Neuron (in vitro differentiated cells): ENCODE measurements around the gene DOK7.

ENCODE experiments used
- H2AFZ ChIP-seq: one replicate; pipeline ENCODE4 v1.6.1; 2013; ENCODE audit warnings: low read depth, mild to moderate bottlenecking, inconsistent platforms, low read length, moderate library complexity
- H3K27me3 ChIP-seq: one replicate; pipeline ENCODE4 v1.6.1; 2013; ENCODE audit warnings: low read length; ENCODE audit not compliant: insufficient read depth
- H3K36me3 ChIP-seq: one replicate; pipeline ENCODE4 v1.6.1; 2013; ENCODE audit warnings: low read length; ENCODE audit not compliant: insufficient read depth
- H3K4me1 ChIP-seq: one replicate; pipeline ENCODE4 v1.6.1; 2013; ENCODE audit warnings: low read length; ENCODE audit not compliant: insufficient read depth
- H3K4me3 ChIP-seq: 2 replicates; pipeline ENCODE4 v1.5.1; 2013; ENCODE audit warnings: mild to moderate bottlenecking, low read length, moderate library complexity
- H3K9me3 ChIP-seq: one replicate; pipeline ENCODE4 v1.6.1; 2013; ENCODE audit warnings: low read length

DOK7 gene

DNA sequence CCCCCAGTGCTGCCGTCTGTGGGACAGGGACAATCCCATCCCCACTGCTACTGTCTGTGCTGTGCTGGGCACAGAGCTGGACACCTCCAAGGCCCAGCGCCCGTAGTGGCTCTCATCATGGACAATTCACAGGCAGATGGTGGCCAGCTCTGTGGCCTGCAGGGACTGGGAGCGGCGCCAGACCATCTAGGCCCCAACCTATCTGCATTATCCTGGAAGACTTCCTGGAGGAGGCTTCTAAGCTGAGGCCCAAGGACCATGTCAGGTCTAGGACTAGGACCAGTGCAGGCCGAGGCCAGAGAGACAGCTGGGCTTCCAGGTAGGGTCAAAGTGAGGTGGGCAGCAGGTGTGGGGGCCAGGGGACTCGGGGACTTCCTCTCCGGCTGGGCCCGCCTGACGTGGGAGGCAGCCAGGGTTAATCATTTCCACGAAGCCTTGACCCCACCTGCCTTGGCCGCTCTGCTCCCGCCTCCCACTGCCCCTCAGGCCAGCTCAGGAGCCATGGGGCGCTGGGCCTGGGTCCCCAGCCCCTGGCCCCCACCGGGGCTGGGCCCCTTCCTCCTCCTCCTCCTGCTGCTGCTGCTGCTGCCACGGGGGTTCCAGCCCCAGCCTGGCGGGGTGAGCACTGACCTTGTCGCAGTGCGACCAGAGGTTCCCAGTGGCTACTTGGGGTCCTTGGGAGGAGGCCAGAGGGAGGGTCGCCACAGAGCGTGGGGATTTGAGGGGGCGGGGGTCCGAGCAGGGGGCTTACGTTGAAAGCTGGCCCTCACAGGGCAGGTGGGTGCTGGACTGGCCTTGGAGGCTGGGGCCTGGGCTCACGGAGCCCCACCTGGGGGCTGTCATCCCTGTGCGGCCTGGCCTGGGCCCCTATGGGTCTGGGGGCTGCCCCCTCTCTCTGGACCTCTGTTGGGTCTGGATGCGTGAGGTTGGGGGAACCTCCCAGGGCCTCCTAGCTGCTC lies 21.3 kb upstream of the DOK7 start, which contains the start of gene HGFAC:
TSS of gene HGFAC (plus strand) at position 468 of the 959 bp plus-strand sequence. CDS start at position 502, 34 bp downstream.
- Histone ChIP-seq H3K36me3 (no peaks in the 10 kb centered on the region), H3K9me3 (no peaks in the 10 kb centered on the region), H3K4me1 (no peaks in the 10 kb centered on the region), H3K4me3 (no peak within 1 kb of the TSS), H2AFZ (no peak within 1 kb of the TSS), H3K27me3 (no peaks in the 10 kb centered on the region)

GRCh38 chr4:3442460-3442958 lies 20.6 kb upstream of the DOK7 start:
- H3K27me3 ChIP-seq, result no peaks in the 10 kb centered on the region
- no peaks in the 10 kb centered on the region for H3K9me3 ChIP-seq
- no peaks in the 10 kb centered on the region for H3K36me3 ChIP-seq

GRCh38 chr4:3442959-3443749 lies 20.0 kb upstream of the DOK7 start:
- Histone ChIP-seq H3K27me3 (no peaks in the 10 kb centered on the region), H2AFZ (no peak overlapping the region), H3K36me3 (no peaks in the 10 kb centered on the region), H3K4me3 (no peak overlapping the region), H3K4me1 (no peaks in the 10 kb centered on the region), H3K9me3 (no peaks in the 10 kb centered on the region)

More at GRCh38 chr4:3442460-3442958, 20.6 kb upstream of the DOK7 start:
- H3K4me1 ChIP-seq, result no peaks in the 10 kb centered on the region
- no peak overlapping the region for H2AFZ ChIP-seq
- no peak overlapping the region for H3K4me3 ChIP-seq

DNA sequence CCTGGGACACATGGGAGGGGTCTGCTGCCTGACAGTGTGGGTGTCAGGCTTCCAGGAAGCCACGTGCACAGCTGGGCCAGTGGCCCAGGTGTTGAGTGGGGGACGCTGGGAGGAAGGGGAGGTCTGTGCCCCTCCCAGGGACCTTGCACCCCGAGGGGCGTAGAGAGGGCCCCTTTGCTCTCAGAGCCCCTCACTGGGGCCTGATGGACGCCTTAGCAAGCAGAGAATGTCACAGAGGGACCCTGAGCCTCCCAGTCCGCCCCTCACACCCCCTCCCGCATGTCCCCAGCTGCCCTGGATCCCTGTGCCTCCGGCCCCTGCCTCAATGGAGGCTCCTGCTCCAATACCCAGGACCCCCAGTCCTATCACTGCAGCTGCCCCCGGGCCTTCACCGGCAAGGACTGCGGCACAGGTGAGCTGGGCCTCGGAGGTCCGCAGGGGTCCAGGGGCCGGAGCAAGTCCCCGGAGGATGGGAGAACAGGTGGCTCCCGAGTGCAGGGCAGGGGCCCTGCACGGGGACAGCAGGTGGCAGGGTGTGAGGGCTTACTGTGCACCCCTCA lies 19.3 kb upstream of the DOK7 start:
- H3K36me3 ChIP-seq, result no peaks in the 10 kb centered on the region
- no peaks in the 10 kb centered on the region for H3K9me3 ChIP-seq
- no peaks in the 10 kb centered on the region for H3K27me3 ChIP-seq
- H2AFZ ChIP-seq, result no peak overlapping the region
- H3K4me3 ChIP-seq, result no peak overlapping the region
- no peaks in the 10 kb centered on the region for H3K4me1 ChIP-seq

GRCh38 chr4:3444351-3445110 lies 18.6 kb upstream of the DOK7 start:
- Histone ChIP-seq H2AFZ (no peak overlapping the region), H3K4me1 (peaks cover 2% of the 10 kb centered on the region), H3K4me3 (no peak overlapping the region), H3K36me3 (no peaks in the 10 kb centered on the region), H3K9me3 (no peaks in the 10 kb centered on the region), H3K27me3 (no peaks in the 10 kb centered on the region)

GRCh38 chr4:3445111-3445820 lies 17.8 kb upstream of the DOK7 start:
- Histone ChIP-seq H3K36me3 (no peaks in the 10 kb centered on the region), H3K4me3 (no peak overlapping the region), H3K9me3 (no peaks in the 10 kb centered on the region)

GRCh38 chr4:3445829-3446545 lies 17.1 kb upstream of the DOK7 start:
- H3K4me1 ChIP-seq, result peaks cover 6% of the 10 kb centered on the region
- H3K9me3 ChIP-seq, result no peaks in the 10 kb centered on the region
- no peak overlapping the region for H3K4me3 ChIP-seq
- no peaks in the 10 kb centered on the region for H3K36me3 ChIP-seq
- H2AFZ ChIP-seq, result no peak overlapping the region
- H3K27me3 ChIP-seq, result no peaks in the 10 kb centered on the region

More at GRCh38 chr4:3445111-3445820, 17.8 kb upstream of the DOK7 start:
- H3K4me1 ChIP-seq, result peaks cover 6% of the 10 kb centered on the region
- no peak overlapping the region for H2AFZ ChIP-seq
- no peaks in the 10 kb centered on the region for H3K27me3 ChIP-seq

- Histone ChIP-seq H3K9me3 (no peaks in the 10 kb centered on the region), H3K4me3 (no peak overlapping the region), H3K27me3 (no peaks in the 10 kb centered on the region), H3K36me3 (no peaks in the 10 kb centered on the region), H2AFZ (no peak overlapping the region), H3K4me1 (peaks cover 6% of the 10 kb centered on the region)
These were observed 16.3 kb upstream of the DOK7 start for GRCh38 chr4:3446631-3447320.

DNA sequence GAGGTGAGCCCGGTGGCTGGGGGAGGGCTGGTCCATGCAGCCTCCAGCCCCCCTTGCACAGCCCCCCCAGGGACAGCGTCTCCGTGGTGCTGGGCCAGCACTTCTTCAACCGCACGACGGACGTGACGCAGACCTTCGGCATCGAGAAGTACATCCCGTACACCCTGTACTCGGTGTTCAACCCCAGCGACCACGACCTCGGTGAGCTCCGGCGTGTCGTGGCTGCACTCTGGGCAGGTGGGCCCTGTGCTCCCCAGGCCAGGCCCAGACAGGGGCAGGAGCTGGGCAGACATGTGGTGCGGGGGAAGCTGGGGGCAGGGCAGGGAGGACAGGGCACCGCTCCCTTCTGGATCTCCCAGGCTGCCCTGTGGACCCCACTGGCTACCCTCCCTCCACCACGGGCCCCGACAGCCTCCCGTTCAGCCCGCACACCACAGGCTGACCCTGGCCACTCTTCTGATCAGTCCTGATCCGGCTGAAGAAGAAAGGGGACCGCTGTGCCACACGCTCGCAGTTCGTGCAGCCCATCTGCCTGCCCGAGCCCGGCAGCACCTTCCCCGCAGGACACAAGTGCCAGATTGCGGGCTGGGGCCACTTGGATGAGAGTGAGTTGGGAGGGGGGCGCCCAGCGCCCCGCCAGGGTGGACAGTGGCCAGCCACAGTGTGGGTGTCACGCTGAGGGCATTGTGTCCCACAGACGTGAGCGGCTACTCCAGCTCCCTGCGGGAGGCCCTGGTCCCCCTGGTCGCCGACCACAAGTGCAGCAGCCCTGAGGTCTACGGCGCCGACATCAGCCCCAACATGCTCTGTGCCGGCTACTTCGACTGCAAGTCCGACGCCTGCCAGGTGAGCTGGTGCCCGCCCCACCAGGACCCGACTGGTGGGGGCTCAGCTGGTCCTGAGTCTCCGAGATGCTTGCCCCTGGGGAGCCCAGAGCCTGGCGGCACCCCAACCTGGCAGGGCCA lies 15.4 kb upstream of the DOK7 start:
- Histone ChIP-seq H3K27me3 (no peaks in the 10 kb centered on the region), H3K4me3 (no peak overlapping the region), H3K9me3 (no peaks in the 10 kb centered on the region), H3K4me1 (peaks cover 6% of the 10 kb centered on the region), H2AFZ (no peak overlapping the region), H3K36me3 (no peaks in the 10 kb centered on the region)

DNA sequence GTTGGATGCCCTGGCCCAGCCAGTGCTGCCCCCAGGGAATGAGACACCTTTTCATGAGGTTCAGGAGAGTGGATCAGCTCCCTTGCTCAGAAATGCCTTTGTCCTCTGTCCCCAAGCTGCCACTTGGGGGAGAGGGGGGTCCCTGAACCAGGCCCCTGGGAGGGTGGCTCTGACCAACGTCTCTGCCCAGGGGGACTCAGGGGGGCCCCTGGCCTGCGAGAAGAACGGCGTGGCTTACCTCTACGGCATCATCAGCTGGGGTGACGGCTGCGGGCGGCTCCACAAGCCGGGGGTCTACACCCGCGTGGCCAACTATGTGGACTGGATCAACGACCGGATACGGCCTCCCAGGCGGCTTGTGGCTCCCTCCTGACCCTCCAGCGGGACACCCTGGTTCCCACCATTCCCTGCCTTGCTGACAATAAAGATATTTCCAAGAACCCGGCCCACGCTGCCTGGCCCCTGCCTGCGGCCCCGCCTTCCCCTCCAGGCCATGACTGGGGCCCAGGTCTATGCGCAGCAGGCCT lies 14.0 kb upstream of the DOK7 start:
- no peaks in the 10 kb centered on the region for H3K9me3 ChIP-seq
- no peak overlapping the region for H2AFZ ChIP-seq
- H3K4me3 ChIP-seq, result no peak overlapping the region
- H3K4me1 ChIP-seq, result peaks cover 6% of the 10 kb centered on the region
- H3K36me3 ChIP-seq, result no peaks in the 10 kb centered on the region
- no peaks in the 10 kb centered on the region for H3K27me3 ChIP-seq
